Endothelial cell of umbilical vein (primary cell): Measurements from ENCODE around the gene SLC8A1. TPM values are rescaled to one million over a fixed set of nuclear protein-coding genes. Genes with fewer than 3 reads are reported as not detected.

Experiments
- BruUV-seq: library from RNA; stranded (reverse); fragments of 400-500 nt; replicated peaks from 2 replicates; lab custom pipeline; 2021; lab: Mats Ljungman, UMichigan
- CTCF ChIA-PET: fragments of 300-600, 350-600 bp; sonication (Branson Sonifier 250); formaldehyde crosslinking; loops from one replicate; lab custom pipeline; 2021; ENCODE audit warnings: antibody characterized with exemption, inconsistent platforms; lab: Charles Lee
- POLR2A ChIA-PET: fragments of 300-600, 350-600 bp; sonication (Branson Sonifier 250); formaldehyde crosslinking; loops from one replicate; lab custom pipeline; 2021; ENCODE audit warnings: antibody characterized with exemption, inconsistent platforms; lab: Charles Lee
- DNase-seq: peaks from one replicate; pipeline ENCODE4 v3.0.0-alpha.2; 2011; ENCODE audit warnings: low read depth, low spot score
- FAIRE-seq: peaks from 2 replicates; lab custom pipeline; 2011; peaks lifted over from hg19 to GRCh38; lab: Jason Lieb, UNC
- H2AFZ ChIP-seq: 2 replicates; pipeline ENCODE4 v1.6.0; 2012; ENCODE audit warnings: low read depth, low read length, control low read depth, inconsistent platforms
- H3K27ac ChIP-seq: 2 replicates; pipeline ENCODE4 v1.5.1; 2011; ENCODE audit warnings: low read depth, mild to moderate bottlenecking, control low read depth, low read length, moderate library complexity; ENCODE audit not compliant: insufficient read depth
- H3K27me3 ChIP-seq, 2 experiments: 2 replicates each; pipeline versions ENCODE4 v1.6.0 to v1.6.1; 2011; ENCODE audit warnings: low read length in 2 of 2, mixed read lengths in 1 of 2; ENCODE audit not compliant: control insufficient read depth in 2 of 2, insufficient read depth in 2 of 2
- H3K36me3 ChIP-seq, 2 experiments: 2 replicates in 1 of 2; 3 replicates in 1 of 2; pipeline ENCODE4 v1.5.1; 2011; ENCODE audit warnings: low read length in 2 of 2, mild to moderate bottlenecking in 1 of 2, moderate library complexity in 1 of 2; ENCODE audit not compliant: control insufficient read depth in 2 of 2, insufficient read depth in 2 of 2; ENCODE audit errors: extremely low read depth in 1 of 2
- H3K4me1 ChIP-seq: 3 replicates; pipeline ENCODE4 v1.5.1; 2011; ENCODE audit warnings: mild to moderate bottlenecking, low read length; ENCODE audit not compliant: control insufficient read depth, insufficient read depth; ENCODE audit errors: extremely low read depth
- H3K4me2 ChIP-seq: 2 replicates; pipeline ENCODE4 v1.6.1; 2011; ENCODE audit warnings: low read length, control low read depth, mixed read lengths; ENCODE audit not compliant: insufficient read depth
- H3K4me3 ChIP-seq, 3 experiments: fragments of 200-600 bp in 1 of 3; sonication (generic), shearing (Covaris generic) in 1 of 3; replicated peaks in 1 of 3; 2 replicates each; pipeline ENCODE4 v1.5.1; 2011 to 2016; ENCODE audit warnings: control low read depth in 3 of 3, low read length in 3 of 3, mild to moderate bottlenecking in 2 of 3, inconsistent platforms in 1 of 3, low read depth in 1 of 3, moderate library complexity in 1 of 3; ENCODE audit not compliant: insufficient read depth in 1 of 3
- H3K79me2 ChIP-seq: 2 replicates; pipeline ENCODE4 v1.6.0; 2012; ENCODE audit warnings: low read length, inconsistent platforms; ENCODE audit not compliant: control insufficient read depth, insufficient read depth
- H3K9ac ChIP-seq: replicated peaks from 2 replicates; pipeline ENCODE3; 2011; ENCODE audit warnings: low read length, control low read depth; ENCODE audit not compliant: insufficient read depth; ENCODE audit errors: extremely low read depth
- H3K9me1 ChIP-seq: replicated peaks from 3 replicates; pipeline ENCODE4 v1.6.0; 2011; ENCODE audit warnings: mild to moderate bottlenecking, low read length; ENCODE audit not compliant: control insufficient read depth, insufficient read depth; ENCODE audit errors: extremely low read depth
- H3K9me3 ChIP-seq: replicated peaks from 2 replicates; pipeline ENCODE4 v1.5.1; 2012; ENCODE audit warnings: low read length, inconsistent platforms; ENCODE audit not compliant: control insufficient read depth, insufficient read depth
- H4K20me1 ChIP-seq: replicated peaks from 2 replicates; pipeline ENCODE3; 2011; ENCODE audit warnings: mild to moderate bottlenecking, low read length; ENCODE audit not compliant: control insufficient read depth, insufficient read depth; ENCODE audit errors: extremely low read depth
- EZH2 ChIP-seq: IDR thresholded peaks from 2 replicates; pipeline ENCODE4 v1.6.1; 2012; ENCODE audit warnings: borderline replicate concordance, low read depth, mild to moderate bottlenecking, moderate library complexity, low read length, inconsistent platforms; ENCODE audit not compliant: severe bottlenecking
- FOS ChIP-seq: IDR thresholded peaks from 2 replicates; pipeline ENCODE4 v1.6.1; 2011; ENCODE audit warnings: mild to moderate bottlenecking, low read length, moderate library complexity, borderline replicate concordance; ENCODE audit not compliant: insufficient read depth
- GATA2 ChIP-seq: IDR thresholded peaks from 2 replicates; pipeline ENCODE4 v1.7.0; 2011; ENCODE audit warnings: low read depth, mild to moderate bottlenecking, moderate library complexity, mixed read lengths, low read length; ENCODE audit not compliant: insufficient read length, insufficient read depth
- JUN ChIP-seq: IDR thresholded peaks from 2 replicates; pipeline ENCODE4 v1.6.1; 2011; ENCODE audit warnings: borderline replicate concordance, low read depth; ENCODE audit not compliant: insufficient read length, insufficient read depth
- MYC ChIP-seq: IDR thresholded peaks from one replicate; pipeline ENCODE4 v1.6.1; 2011; ENCODE audit warnings: mild to moderate bottlenecking, low read depth, low read length
- POLR2A ChIP-seq: IDR thresholded peaks from 2 replicates; pipeline ENCODE4 v1.6.1; 2012; ENCODE audit warnings: low read depth, mild to moderate bottlenecking, control low read depth, low read length
- POLR2AphosphoS5 ChIP-seq: IDR thresholded peaks from 2 replicates; pipeline ENCODE4 v1.6.1; 2012; ENCODE audit warnings: low read depth, mild to moderate bottlenecking, control low read depth, low read length, moderate library complexity; ENCODE audit not compliant: insufficient read depth
- dilution Hi-C: fragments of 300-500 bp; cut with MboI; formaldehyde crosslinking; loops from one replicate; pipeline ENCODE4 v1.15.0; 2019; ENCODE audit warnings: low sequenced_read_pairs; ENCODE audit not compliant: extremely low pct_ligation_motif_present
- intact Hi-C: fragments of 100-400 bp; cut with micrococcal nuclease; formaldehyde crosslinking; loops from one replicate; pipeline ENCODE4 v1.10.0; 2022
- polyA plus RNA-seq, 4 experiments: library from polyadenylated mRNA; depleted of rRNA in 3 of 4; stranded (reverse) in 3 of 4; unstranded in 1 of 4; fragments of >200 nt; gene quantifications; 2 replicates each; pipeline versions ENCODE4 v1.2.1 to v1.2.3, GENCODE V29; 2011 to 2012; ENCODE audit warnings: missing spikeins in 1 of 4
- total RNA-seq: library from RNA; stranded (reverse); gene quantifications from 2 replicates; pipeline ENCODE4 v1.2.3, GENCODE V29; 2021
- TF ChIP-seq, protein P1 (sequence below), 2 donors: IDR thresholded peaks; 1 replicate in 1 of 2; 2 replicates in 1 of 2; pipeline ENCODE4 v1.5.1; 2011; ENCODE audit warnings: low read length in 2 of 2, mild to moderate bottlenecking in 2 of 2, moderate library complexity in 2 of 2, control low read depth in 1 of 2, inconsistent platforms in 1 of 2, low read depth in 1 of 2; ENCODE audit not compliant: insufficient read depth in 1 of 2; ENCODE audit errors: extremely low read depth in 1 of 2
- TF ChIP-seq, protein P2 (sequence below): IDR thresholded peaks from 2 replicates; pipeline ENCODE4 v1.6.1; 2011; ENCODE audit not compliant: insufficient read depth, insufficient read length

The SLC8A1 gene
- total and polyA plus RNA-seq, 2 donors (not counting 3 experiments of a cell fraction or from before 2014, with no cell fraction given), result 0.19 to 1.8 TPM

DNA sequence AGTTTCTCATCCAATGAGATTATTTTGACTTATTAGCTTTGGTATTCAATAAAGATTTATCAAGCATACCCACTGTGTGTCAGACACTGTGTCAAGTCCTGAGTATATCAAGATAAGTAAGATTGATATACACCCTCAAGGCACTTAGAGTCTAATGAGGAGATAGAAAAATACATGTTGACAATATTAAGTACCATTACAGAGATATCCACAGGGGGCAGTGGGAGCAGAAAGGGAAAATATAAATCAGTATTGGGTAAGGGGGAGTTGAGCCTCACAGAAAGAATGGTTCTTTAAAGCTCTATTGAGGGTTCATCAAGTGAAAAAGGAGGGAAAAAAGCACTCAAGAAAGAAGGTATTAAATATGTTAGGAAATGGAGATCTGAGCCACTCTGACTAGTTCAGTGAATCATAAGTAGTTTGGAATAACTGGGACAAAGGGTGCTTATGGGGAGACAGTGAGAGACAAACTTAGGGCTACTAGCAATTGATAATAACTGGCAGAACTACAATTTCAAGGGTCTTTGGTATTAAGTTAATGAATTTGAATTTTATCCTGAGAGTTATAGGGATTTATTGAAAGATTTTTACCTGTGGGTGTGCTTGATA lies 45.5 kb upstream of the SLC8A1 start:
- FAIRE-seq (no peak), DNase-seq (no peak)
- Histone ChIP-seq H4K20me1 (no peaks in the 10 kb centered on the region), H3K9ac (no peak overlapping the region), H3K27ac (no peak overlapping the region), H3K4me2 (no peak overlapping the region), H3K79me2 (no peaks in the 10 kb centered on the region), H3K4me3 (no peak overlapping the region), H3K4me1 (no peaks in the 10 kb centered on the region), H3K9me1 (no peaks in the 10 kb centered on the region), H3K27me3 (peaks cover 0 to 1% of the 10 kb centered on the region in 2 experiments), H2AFZ (no peak overlapping the region), H3K36me3 (no peaks in the 10 kb centered on the region), H3K9me3 (no peaks in the 10 kb centered on the region)
- TF ChIP-seq MYC, result no peak
- no peak for TF ChIP-seq FOS
- TF ChIP-seq GATA2, result no peak
- TF ChIP-seq, protein P1, sequence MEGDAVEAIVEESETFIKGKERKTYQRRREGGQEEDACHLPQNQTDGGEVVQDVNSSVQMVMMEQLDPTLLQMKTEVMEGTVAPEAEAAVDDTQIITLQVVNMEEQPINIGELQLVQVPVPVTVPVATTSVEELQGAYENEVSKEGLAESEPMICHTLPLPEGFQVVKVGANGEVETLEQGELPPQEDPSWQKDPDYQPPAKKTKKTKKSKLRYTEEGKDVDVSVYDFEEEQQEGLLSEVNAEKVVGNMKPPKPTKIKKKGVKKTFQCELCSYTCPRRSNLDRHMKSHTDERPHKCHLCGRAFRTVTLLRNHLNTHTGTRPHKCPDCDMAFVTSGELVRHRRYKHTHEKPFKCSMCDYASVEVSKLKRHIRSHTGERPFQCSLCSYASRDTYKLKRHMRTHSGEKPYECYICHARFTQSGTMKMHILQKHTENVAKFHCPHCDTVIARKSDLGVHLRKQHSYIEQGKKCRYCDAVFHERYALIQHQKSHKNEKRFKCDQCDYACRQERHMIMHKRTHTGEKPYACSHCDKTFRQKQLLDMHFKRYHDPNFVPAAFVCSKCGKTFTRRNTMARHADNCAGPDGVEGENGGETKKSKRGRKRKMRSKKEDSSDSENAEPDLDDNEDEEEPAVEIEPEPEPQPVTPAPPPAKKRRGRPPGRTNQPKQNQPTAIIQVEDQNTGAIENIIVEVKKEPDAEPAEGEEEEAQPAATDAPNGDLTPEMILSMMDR (IDR thresholded peaks at IDR 0.05; ENCODE audit: extremely low read depth in 1 of 2, insufficient read depth in 1 of 2, low read depth in 1 of 2, low read length in 2 of 2), result no peak
- no peak for TF ChIP-seq POLR2A
- TF ChIP-seq, protein P2, sequence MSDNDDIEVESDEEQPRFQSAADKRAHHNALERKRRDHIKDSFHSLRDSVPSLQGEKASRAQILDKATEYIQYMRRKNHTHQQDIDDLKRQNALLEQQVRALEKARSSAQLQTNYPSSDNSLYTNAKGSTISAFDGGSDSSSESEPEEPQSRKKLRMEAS, result no peak
- no peak for TF ChIP-seq POLR2AphosphoS5
- TF ChIP-seq EZH2, result no peak
- TF ChIP-seq JUN, result no peak
- CTCF ChIA-PET, result interaction anchor here (1.5 to 3.0 kb wide), 2 partner anchors 9 to 14 kb away, joined by 3 to 22 read pairs; no protein-coding TSS in a partner anchor
- dilution Hi-C loops, result no loop called here
- POLR2A ChIA-PET, result no interaction called here
- intact Hi-C loops, result no loop called here
- no TSS peak for BruUV-seq
